ENCODE results near the gene FAM81B. TPM values are rescaled to one million over a fixed set of nuclear protein-coding genes. Genes with fewer than 3 reads are reported as not detected.

Gene FAM81B
- total and polyA plus RNA-seq, 2 of the 4 experiments (the other 2 are of a cell fraction) = not detected

GRCh38 chr5:95449460-95449859, 58.3 kb downstream of the FAM81B start:
- H3K4me1 ChIP-seq (ENCODE audit: control insufficient read depth, insufficient read depth, low read length) = 0 out of 2 replicates have a peak, but pooled peaks cover 2% of the 10 kb centered on the region
- intact Hi-C loops (cut with micrococcal nuclease) (no loop called here), dilution Hi-C loops (cut with HindIII; ENCODE audit: low sequenced_read_pairs, unreplicated experiment) (no loop called here), in situ Hi-C loops (cut with MboI; ENCODE audit: low sequenced_read_pairs) (no loop called here)
- no peak overlapping the region for H2BK20ac ChIP-seq (ENCODE audit: low read depth, low read length)
- H2AK5ac ChIP-seq (ENCODE audit: low read depth, low read length) = no peak overlapping the region
- H3K27me3 ChIP-seq (ENCODE audit: control insufficient read depth, insufficient read depth, low read length) = no peaks in the 10 kb centered on the region; the same call in 1 of the 2 replicates
- no peak overlapping the region for H3K4me3 ChIP-seq (ENCODE audit: insufficient read depth, low read depth, low read length)
- ChIA-PET POLR2A (ENCODE audit: unreplicated experiment) (no interaction called here), CTCF (no interaction called here)
- H3K9ac ChIP-seq (ENCODE audit: low read depth, low read length) = no peak overlapping the region
- H2AK9ac ChIP-seq (replicated peaks; ENCODE audit: low read depth, low read length, poor library complexity) = no peak overlapping the region
- no peak overlapping the region for H3K14ac ChIP-seq (replicated peaks; ENCODE audit: low read depth, low read length)
- H3K9me3 ChIP-seq (ENCODE audit: control insufficient read depth, insufficient read depth, low read length) = no peaks in the 10 kb centered on the region
- no TSS peak for BruUV-seq (replicated peaks)
- DNase-seq = no peak
- no peak overlapping the region for H4K5ac ChIP-seq (ENCODE audit: low read depth, low read length)
- no peak overlapping the region for H3K56ac ChIP-seq (ENCODE audit: extremely low read depth, insufficient read depth, low read length)
- no peak overlapping the region for H3K4me2 ChIP-seq (ENCODE audit: low read depth, low read length)
- H2BK5ac ChIP-seq (ENCODE audit: low read depth, low read length, poor library complexity, severe bottlenecking) = no peak overlapping the region
- no peak overlapping the region for H4K8ac ChIP-seq (ENCODE audit: low read depth in 2 of 2, low read length in 2 of 2)
- no peaks in the 10 kb centered on the region for H4K20me1 ChIP-seq (ENCODE audit: insufficient read depth, low read length)
- H2AFZ ChIP-seq (replicated peaks; ENCODE audit: low read length, poor library complexity) = no peak overlapping the region
- H2BK120ac ChIP-seq (ENCODE audit: low read depth, low read length) = no peak overlapping the region
- no peak overlapping the region for H3K27ac ChIP-seq (ENCODE audit: insufficient read depth, low read length)
- H3K9me1 ChIP-seq (ENCODE audit: insufficient read depth, low read length) = no peaks in the 10 kb centered on the region
- no peak overlapping the region for H4K91ac ChIP-seq (ENCODE audit: insufficient read depth, low read depth, low read length)
- no peak overlapping the region for H3K23ac ChIP-seq (ENCODE audit: low read depth, low read length)
- no peak overlapping the region for H2BK15ac ChIP-seq (ENCODE audit: low read depth, low read length)
- 20% methylated on average over 1 of the region's 2 CpGs; no CpG with 5 or more reads in 1 of the 2 experiments for WGBS, 2 experiments (ENCODE audit: extremely low coverage in 2 of 2, insufficient read length in 1 of 2)
- H3K18ac ChIP-seq (ENCODE audit: low read depth, low read length) = no peak overlapping the region
- TF ChIP-seq, protein P1, sequence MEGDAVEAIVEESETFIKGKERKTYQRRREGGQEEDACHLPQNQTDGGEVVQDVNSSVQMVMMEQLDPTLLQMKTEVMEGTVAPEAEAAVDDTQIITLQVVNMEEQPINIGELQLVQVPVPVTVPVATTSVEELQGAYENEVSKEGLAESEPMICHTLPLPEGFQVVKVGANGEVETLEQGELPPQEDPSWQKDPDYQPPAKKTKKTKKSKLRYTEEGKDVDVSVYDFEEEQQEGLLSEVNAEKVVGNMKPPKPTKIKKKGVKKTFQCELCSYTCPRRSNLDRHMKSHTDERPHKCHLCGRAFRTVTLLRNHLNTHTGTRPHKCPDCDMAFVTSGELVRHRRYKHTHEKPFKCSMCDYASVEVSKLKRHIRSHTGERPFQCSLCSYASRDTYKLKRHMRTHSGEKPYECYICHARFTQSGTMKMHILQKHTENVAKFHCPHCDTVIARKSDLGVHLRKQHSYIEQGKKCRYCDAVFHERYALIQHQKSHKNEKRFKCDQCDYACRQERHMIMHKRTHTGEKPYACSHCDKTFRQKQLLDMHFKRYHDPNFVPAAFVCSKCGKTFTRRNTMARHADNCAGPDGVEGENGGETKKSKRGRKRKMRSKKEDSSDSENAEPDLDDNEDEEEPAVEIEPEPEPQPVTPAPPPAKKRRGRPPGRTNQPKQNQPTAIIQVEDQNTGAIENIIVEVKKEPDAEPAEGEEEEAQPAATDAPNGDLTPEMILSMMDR (conservative IDR thresholded peaks at IDR 0.05; ENCODE audit: low read depth, low read length) = no peak
- TF ChIP-seq BHLHE40 (IDR thresholded peaks at IDR 0.05; ENCODE audit: low read depth, low read length) (no peak), POLR2A (IDR thresholded peaks at IDR 0.05; ENCODE audit: low read depth, low read length) (no peak)
- H3K36me3 ChIP-seq (ENCODE audit: control insufficient read depth, insufficient read depth, low read length) = no peaks in the 10 kb centered on the region
- ATAC-seq (ENCODE audit: low read depth) = no peak
- H3K4ac ChIP-seq (ENCODE audit: low read depth, low read length) = no peak overlapping the region
- H3K79me1 ChIP-seq (ENCODE audit: low read depth in 1 of 2, low read length in 2 of 2) = no peaks in the 10 kb centered on the region

All from IMR-90 (cell line).